IMR-90 (cell line): Measurements from ENCODE around the gene TUBGCP2. TPM values are rescaled to one million over a fixed set of nuclear protein-coding genes. Genes with fewer than 3 reads are reported as not detected.

Experiments
- ATAC-seq: fragments of 200-7000 bp; cut with Tn5 transposase; 2 replicates; pipeline ENCODE4 v1.9.1; 2020; ENCODE audit warnings: low read depth, mild to moderate bottlenecking, moderate library complexity
- BruUV-seq: library from RNA; stranded (reverse); fragments of 400-500 nt; replicated peaks from 2 replicates; lab custom pipeline; 2021; lab: Mats Ljungman, UMichigan
- CTCF ChIA-PET: fragments of 300-600 bp; formaldehyde crosslinking; extraction: SDS; loops from one replicate; lab custom pipeline; 2021; ENCODE audit warnings: antibody characterized with exemption; lab: Yijun Ruan, JAX
- POLR2A ChIA-PET: fragments of 300-600 bp; sonication (Branson Sonifier 250); formaldehyde crosslinking; loops from one replicate; lab custom pipeline; 2022; ENCODE audit warnings: antibody characterized with exemption; ENCODE audit not compliant: unreplicated experiment; lab: Charles Lee
- DNase-seq: peaks from one replicate; pipeline ENCODE4 v3.0.0; 2013
- H2AFZ ChIP-seq: replicated peaks from 2 replicates; pipeline ENCODE3; 2013; ENCODE audit warnings: low read length, mild to moderate bottlenecking; ENCODE audit not compliant: poor library complexity
- H2AK5ac ChIP-seq: 2 replicates; pipeline ENCODE4 v1.6.1; 2013; ENCODE audit warnings: low read depth, low read length, inconsistent platforms
- H2AK9ac ChIP-seq: replicated peaks from 2 replicates; pipeline ENCODE3; 2013; ENCODE audit warnings: mild to moderate bottlenecking, low read depth, low read length, moderate library complexity; ENCODE audit not compliant: poor library complexity
- H2BK120ac ChIP-seq: 2 replicates; pipeline ENCODE4 v1.6.1; 2013; ENCODE audit warnings: low read depth, low read length, inconsistent platforms
- H2BK15ac ChIP-seq: 3 replicates; pipeline ENCODE4 v1.6.1; 2013; ENCODE audit warnings: low read depth, low read length, inconsistent platforms
- H2BK20ac ChIP-seq: 2 replicates; pipeline ENCODE4 v1.6.1; 2013; ENCODE audit warnings: low read depth, mild to moderate bottlenecking, inconsistent platforms, low read length, moderate library complexity
- H2BK5ac ChIP-seq: 2 replicates; pipeline ENCODE4 v1.6.1; 2013; ENCODE audit warnings: mild to moderate bottlenecking, low read depth, low read length, inconsistent platforms; ENCODE audit not compliant: poor library complexity, severe bottlenecking
- H3K14ac ChIP-seq: replicated peaks from 2 replicates; pipeline ENCODE4 v1.6.1; 2013; ENCODE audit warnings: low read depth, low read length, inconsistent platforms
- H3K18ac ChIP-seq: 2 replicates; pipeline ENCODE4 v1.6.1; 2013; ENCODE audit warnings: low read depth, low read length, control low read depth
- H3K23ac ChIP-seq: 2 replicates; pipeline ENCODE4 v1.6.1; 2013; ENCODE audit warnings: low read depth, low read length, inconsistent platforms
- H3K27ac ChIP-seq: 2 replicates; pipeline ENCODE4 v1.5.1; 2013; ENCODE audit warnings: mild to moderate bottlenecking, control low read depth, low read length; ENCODE audit not compliant: insufficient read depth
- H3K27me3 ChIP-seq: 2 replicates; pipeline ENCODE4 v1.6.1; 2013; ENCODE audit warnings: low read length; ENCODE audit not compliant: control insufficient read depth, insufficient read depth
- H3K36me3 ChIP-seq: 2 replicates; pipeline ENCODE4 v1.6.1; 2013; ENCODE audit warnings: low read length, mixed read lengths; ENCODE audit not compliant: control insufficient read depth, insufficient read depth
- H3K4ac ChIP-seq: 2 replicates; pipeline ENCODE4 v1.6.1; 2013; ENCODE audit warnings: low read depth, low read length, inconsistent platforms
- H3K4me1 ChIP-seq: 2 replicates; pipeline ENCODE4 v1.6.1; 2013; ENCODE audit warnings: low read length, mixed read lengths; ENCODE audit not compliant: control insufficient read depth, insufficient read depth
- H3K4me2 ChIP-seq: 2 replicates; pipeline ENCODE4 v1.6.1; 2013; ENCODE audit warnings: low read depth, mild to moderate bottlenecking, control low read depth, low read length, moderate library complexity
- H3K4me3 ChIP-seq: 2 replicates; pipeline ENCODE4 v1.5.1; 2013; ENCODE audit warnings: low read depth, mild to moderate bottlenecking, control low read depth, low read length, moderate library complexity; ENCODE audit not compliant: insufficient read depth
- H3K56ac ChIP-seq: 2 replicates; pipeline ENCODE4 v1.6.1; 2013; ENCODE audit warnings: low read length, inconsistent platforms; ENCODE audit not compliant: insufficient read depth; ENCODE audit errors: extremely low read depth
- H3K79me1 ChIP-seq, 2 experiments: 2 replicates each; pipeline ENCODE4 v1.6.1; 2013; ENCODE audit warnings: low read length in 2 of 2, inconsistent platforms in 1 of 2, low read depth in 1 of 2
- H3K9ac ChIP-seq: 2 replicates; pipeline ENCODE4 v1.6.1; 2013; ENCODE audit warnings: low read depth, low read length, control low read depth
- H3K9me1 ChIP-seq: 2 replicates; pipeline ENCODE4 v1.6.1; 2013; ENCODE audit warnings: low read length, inconsistent platforms; ENCODE audit not compliant: insufficient read depth
- H3K9me3 ChIP-seq: 2 replicates; pipeline ENCODE4 v1.6.1; 2013; ENCODE audit warnings: low read length; ENCODE audit not compliant: control insufficient read depth, insufficient read depth
- H4K20me1 ChIP-seq: 2 replicates; pipeline ENCODE4 v1.6.1; 2013; ENCODE audit warnings: low read length, inconsistent platforms; ENCODE audit not compliant: insufficient read depth
- H4K5ac ChIP-seq: 2 replicates; pipeline ENCODE4 v1.6.1; 2013; ENCODE audit warnings: mild to moderate bottlenecking, low read depth, low read length, control low read depth
- H4K8ac ChIP-seq, 2 experiments: 2 replicates each; pipeline ENCODE4 v1.6.1; 2013; ENCODE audit warnings: low read depth in 2 of 2, low read length in 2 of 2, control low read depth in 1 of 2, inconsistent platforms in 1 of 2
- H4K91ac ChIP-seq: 2 replicates; pipeline ENCODE4 v1.6.1; 2013; ENCODE audit warnings: low read depth, low read length, inconsistent platforms; ENCODE audit not compliant: insufficient read depth
- BHLHE40 ChIP-seq: fragments of 150-350 bp; IDR thresholded peaks from 2 replicates; pipeline ENCODE4 v1.6.1; 2016; ENCODE audit warnings: mild to moderate bottlenecking, low read depth, low read length
- POLR2A ChIP-seq: IDR thresholded peaks from 2 replicates; pipeline ENCODE4 v1.6.1; 2012; ENCODE audit warnings: mild to moderate bottlenecking, low read depth, low read length
- WGBS, 2 experiments: methylation state at CpG; one replicate each; pipeline versions ENCODE4 v1.1.5 to v1.1.7; 2013; ENCODE audit warnings: missing lambda C conversion rate in 2 of 2; ENCODE audit not compliant: insufficient read length in 1 of 2; ENCODE audit errors: extremely low coverage in 2 of 2; 5-methylcytosine and 5-hydroxymethylcytosine counted together
- dilution Hi-C: fragments of 300-500 bp; cut with HindIII; formaldehyde crosslinking; loops from one replicate; pipeline ENCODE4 v1.14.3; 2018; ENCODE audit warnings: low sequenced_read_pairs; ENCODE audit not compliant: unreplicated experiment
- in situ Hi-C: fragments of 300-500 bp; cut with MboI; formaldehyde crosslinking; loops from 3 replicates; pipeline ENCODE4 v1.14.3; 2019; ENCODE audit warnings: low sequenced_read_pairs, inconsistent platforms, mixed read lengths
- intact Hi-C: fragments of 100-400 bp; cut with micrococcal nuclease; formaldehyde crosslinking; loops from 2 replicates; pipeline ENCODE4 v1.10.0; 2022
- polyA plus RNA-seq, 3 experiments: library from polyadenylated mRNA; depleted of rRNA; stranded (reverse); fragments of >200 nt; gene quantifications; 2 replicates each; pipeline ENCODE4 v1.2.3, GENCODE V29; 2012; ENCODE audit warnings: low replicate concordance in 1 of 3
- total RNA-seq: library from RNA; depleted of rRNA; stranded (reverse); fragments of >200 nt; gene quantifications from 2 replicates; pipeline ENCODE4 v1.2.3, GENCODE V29; 2012

TUBGCP2 gene
- total and polyA plus RNA-seq, 2 of the 4 experiments (the other 2 are of a cell fraction) = 48.1 to 72.6 TPM

DNA sequence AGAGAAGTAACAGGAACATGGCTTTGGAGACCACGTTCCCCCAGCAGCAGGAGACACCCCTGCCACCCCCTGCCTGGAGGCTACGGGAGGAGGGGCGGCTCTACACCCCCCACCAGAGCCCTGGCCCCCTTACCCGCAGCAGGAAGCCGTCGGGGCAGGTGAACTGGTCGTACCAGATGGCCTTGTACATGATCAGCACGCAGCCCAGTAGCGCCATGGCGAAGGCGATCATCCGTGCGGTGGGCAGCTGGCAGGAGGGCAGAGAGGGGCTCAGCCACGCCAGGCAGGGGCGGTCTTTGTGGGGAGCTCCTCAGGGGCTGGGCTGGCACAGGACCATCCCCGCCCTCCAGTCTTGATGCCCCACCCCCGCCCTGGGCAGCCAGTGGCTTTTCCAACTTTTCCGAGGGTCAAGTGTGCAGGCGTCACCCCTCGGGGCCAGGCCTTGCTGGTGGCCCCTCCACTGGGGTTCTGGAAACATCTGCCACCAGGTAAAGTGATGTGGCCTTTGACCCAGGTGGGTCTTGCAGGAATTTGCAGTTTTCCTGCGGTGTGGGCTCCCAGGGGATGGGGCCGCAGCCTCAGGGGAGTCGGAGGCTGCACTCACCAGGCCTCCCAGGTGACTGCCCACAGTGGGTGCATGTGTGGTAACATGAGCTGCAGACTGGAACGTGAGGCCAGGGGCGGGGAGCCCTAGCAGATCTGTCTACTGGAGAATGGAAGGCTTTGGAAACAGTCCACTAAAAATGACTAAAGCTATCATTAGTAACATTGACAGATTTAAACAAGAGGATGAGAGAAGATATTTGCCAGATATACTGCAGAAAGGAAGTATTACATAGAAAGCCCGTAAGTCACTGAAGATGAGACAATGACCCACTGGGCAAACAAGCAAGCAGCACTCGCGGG is 18.3 kb upstream of the TUBGCP2 start:
- ATAC-seq = no peak

More for the DNA sequence above, 18.3 kb upstream of the TUBGCP2 start:
- CTCF ChIA-PET = no interaction called here
- WGBS, 2 experiments = 54% methylated on average over 12 of the region's 28 CpGs; no CpG with 5 or more reads in 1 of the 2 experiments
- Histone ChIP-seq H4K20me1 (0 out of 2 replicates have a peak, but pooled peaks cover 3% of the 10 kb centered on the region), H2BK5ac (no peak overlapping the region), H3K27ac (no peak overlapping the region), H3K9ac (no peak overlapping the region), H3K4me2 (peak overlapping the region; percentile 6; the same call in 1 of the 2 replicates), H2AK9ac (peak overlapping the region; percentile 81), H2BK20ac (no peak overlapping the region), H3K56ac (no peak overlapping the region), H3K36me3 (no peaks in the 10 kb centered on the region), H3K4me1 (peaks cover 18% of the 10 kb centered on the region), H2BK15ac (no peak overlapping the region), H4K8ac (no peak overlapping the region), H3K27me3 (peaks cover 22% of the 10 kb centered on the region), H2AK5ac (no peak overlapping the region), H2BK120ac (no peak overlapping the region), H3K14ac (no peak overlapping the region), H4K5ac (no peak overlapping the region), H3K23ac (no peak overlapping the region), H3K79me1 (no peaks in the 10 kb centered on the region), H3K4me3 (no peak overlapping the region), H3K18ac (no peak overlapping the region), H3K9me3 (no peaks in the 10 kb centered on the region), H3K4ac (no peak overlapping the region), H2AFZ (no peak overlapping the region), H3K9me1 (0 out of 2 replicates have a peak, but pooled peaks cover 6% of the 10 kb centered on the region), H4K91ac (no peak overlapping the region)
- TF ChIP-seq BHLHE40 (peak; percentile 83), POLR2A (no peak)
- peak; percentile 73 for DNase-seq
- POLR2A ChIA-PET = no interaction called here
- no TSS peak for BruUV-seq
- in situ Hi-C loops = loop anchor here (10.0 kb wide), 1 partner anchor 168 kb away; no protein-coding TSS in a partner anchor
- intact Hi-C loops = loop anchor here (10.0 kb wide), 2 partner anchors 48 to 198 kb away; partner anchors contain the start of genes CYP2E1, ECHS1 and PAOX
- dilution Hi-C loops = no loop called here
